NT2/D1 (cell line): Measurements from ENCODE around the gene PPM1B.

ENCODE experiments used
- YY1 ChIP-seq: IDR thresholded peaks from 2 replicates; pipeline ENCODE4 v1.6.1; 2011; ENCODE audit not compliant: insufficient read length, insufficient read depth
- ZNF274 ChIP-seq: IDR thresholded peaks from 2 replicates; pipeline ENCODE4 v1.6.1; 2011; ENCODE audit warnings: mild to moderate bottlenecking, low read depth, low read length

- TF ChIP-seq YY1 (no peak), ZNF274 (no peak)
Observed at GRCh38 chr2:44275927-44276303, 107.2 kb downstream of the PPM1B start.
